ENCODE data around the gene CEACAM8.

DNA sequence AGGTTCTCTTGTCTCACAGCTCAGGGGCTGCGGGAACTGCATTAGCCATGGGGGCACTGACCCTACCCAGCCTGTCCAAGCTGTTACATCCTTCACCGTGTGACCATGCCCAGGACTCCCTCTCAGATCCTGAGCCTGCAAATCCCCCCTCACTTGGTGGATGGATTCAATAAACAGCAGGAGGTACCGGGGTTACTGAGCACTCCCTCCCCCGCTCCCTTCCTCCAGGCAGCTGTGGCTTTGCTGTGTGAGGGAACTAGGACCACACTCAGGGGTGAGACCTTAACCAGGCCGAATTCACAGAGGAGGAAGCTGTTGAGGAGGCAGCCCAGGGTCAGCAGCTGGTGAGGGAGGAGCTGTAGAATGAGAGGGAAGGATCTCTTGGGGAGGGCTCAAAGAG, 39.4 kb downstream of the CEACAM8 start:
- TF ChIP-seq TAF1 (IDR thresholded peaks at IDR 0.05; ENCODE audit: low read depth, low read length) (no peak), POLR2AphosphoS5 (IDR thresholded peaks at IDR 0.05; ENCODE audit: low read depth, low read length) (no peak), SPI1 (IDR thresholded peaks at IDR 0.05; ENCODE audit: low read depth, low read length) (no peak), POLR2A (IDR thresholded peaks at IDR 0.05; ENCODE audit: low read depth, low read length) (no peak), PAX5 (IDR thresholded peaks at IDR 0.05; ENCODE audit: insufficient read depth, low read length, severe bottlenecking) (no peak)

All from GM12891 (cell line).